ENCODE data around the gene ELP6.

The ELP6 gene

GRCh38 chr3:47504113-47504512, 9.4 kb downstream of the ELP6 start:
- no peaks in the 10 kb centered on the region for H3K4me1 ChIP-seq
- no peak for DNase-seq
- peaks cover 50 to 90% (median 74%) of the 10 kb centered on the region in 3 donors for H3K36me3 ChIP-seq
- H3K27me3 ChIP-seq, result no peaks in the 10 kb centered on the region
- H3K27ac ChIP-seq, result no peak overlapping the region
- TF ChIP-seq CTCF (IDR thresholded peaks at IDR 0.05), result no peak
- intact Hi-C loops (cut with DNase I; ENCODE audit: low total_unique reads), result no loop called here
- no peak overlapping the region for H3K4me3 ChIP-seq
- no peaks in the 10 kb centered on the region for H3K9me3 ChIP-seq

GRCh38 chr3:47503033-47503432, 10.5 kb downstream of the ELP6 start:
- DNase-seq, result no peak
- Histone ChIP-seq H3K27ac (no peak overlapping the region), H3K27me3 (no peaks in the 10 kb centered on the region), H3K36me3 (peaks cover 51 to 90% (median 78%) of the 10 kb centered on the region in 3 donors), H3K9me3 (no peaks in the 10 kb centered on the region), H3K4me3 (no peak overlapping the region), H3K4me1 (no peaks in the 10 kb centered on the region)
- intact Hi-C loops (cut with DNase I; ENCODE audit: low total_unique reads), result no loop called here
- TF ChIP-seq CTCF (IDR thresholded peaks at IDR 0.05), result no peak

GRCh38 chr3:47496892-47497291, 16.6 kb downstream of the ELP6 start:
- Histone ChIP-seq H3K27ac (no peak overlapping the region), H3K9me3 (no peaks in the 10 kb centered on the region), H3K27me3 (no peaks in the 10 kb centered on the region), H3K4me3 (no peak overlapping the region), H3K36me3 (peaks cover 41 to 79% (median 61%) of the 10 kb centered on the region in 3 donors), H3K4me1 (no peaks in the 10 kb centered on the region)
- TF ChIP-seq CTCF (IDR thresholded peaks at IDR 0.05), result no peak
- DNase-seq, result no peak
- intact Hi-C loops (cut with DNase I; ENCODE audit: low total_unique reads), result no loop called here

GRCh38 chr3:47495886-47496285, 17.6 kb downstream of the ELP6 start:
- Histone ChIP-seq H3K4me1 (no peaks in the 10 kb centered on the region), H3K4me3 (no peak overlapping the region), H3K9me3 (no peaks in the 10 kb centered on the region), H3K27me3 (no peaks in the 10 kb centered on the region), H3K36me3 (peaks cover 32 to 79% (median 53%) of the 10 kb centered on the region in 3 donors), H3K27ac (no peak overlapping the region)
- intact Hi-C loops (cut with DNase I; ENCODE audit: low total_unique reads), result no loop called here
- DNase-seq, result no peak
- TF ChIP-seq CTCF (IDR thresholded peaks at IDR 0.05), result no peak

GRCh38 chr3:47495111-47495510, 18.4 kb downstream of the ELP6 start:
- Histone ChIP-seq H3K9me3 (no peaks in the 10 kb centered on the region), H3K27me3 (no peaks in the 10 kb centered on the region), H3K4me3 (no peak overlapping the region), H3K36me3 (peaks cover 25 to 74% (median 46%) of the 10 kb centered on the region in 3 donors), H3K4me1 (no peaks in the 10 kb centered on the region), H3K27ac (no peak overlapping the region)
- intact Hi-C loops (cut with DNase I; ENCODE audit: low total_unique reads), result no loop called here
- TF ChIP-seq CTCF (IDR thresholded peaks at IDR 0.05), result no peak
- DNase-seq, result no peak

- no peak for TF ChIP-seq CTCF (IDR thresholded peaks at IDR 0.05)
- Histone ChIP-seq H3K4me1 (no peaks in the 10 kb centered on the region), H3K27ac (no peak overlapping the region), H3K36me3 (peaks cover 12 to 41% (median 18%) of the 10 kb centered on the region in 3 donors), H3K4me3 (no peak overlapping the region), H3K27me3 (no peaks in the 10 kb centered on the region), H3K9me3 (no peaks in the 10 kb centered on the region)
- DNase-seq, result no peak
- intact Hi-C loops (cut with DNase I; ENCODE audit: low total_unique reads), result no loop called here
Observed at GRCh38 chr3:47491777-47492176, 21.7 kb downstream of the ELP6 start.
